GM12878 (cell line): Measurements from ENCODE around the gene QSOX1. TPM values are rescaled to one million over a fixed set of nuclear protein-coding genes. Genes with fewer than 3 reads are reported as not detected.

Experiments
- ATAC-seq: fragments of 200-7000 bp; cut with Tn5 transposase; 3 replicates; pipeline ENCODE4 v1.9.1; 2020; ENCODE audit warnings: mild to moderate bottlenecking, moderate library complexity
- BruUV-seq: library from RNA; stranded (reverse); fragments of 400-500 nt; replicated peaks from 2 replicates; lab custom pipeline; 2021; lab: Mats Ljungman, UMichigan
- CTCF ChIA-PET: fragments of 300-600 bp; sonication (Branson Sonifier 250); formaldehyde crosslinking; extraction: SDS; loops from one replicate; lab custom pipeline; 2021; ENCODE audit warnings: inconsistent platforms; lab: Yijun Ruan, JAX
- POLR2A ChIA-PET: fragments of 350-600 bp; formaldehyde crosslinking; extraction: SDS; loops from one replicate; lab custom pipeline; 2021; ENCODE audit warnings: inconsistent platforms; lab: Charles Lee
- RAD21 ChIA-PET: fragments of 300-600 bp; sonication (Branson Sonifier 250); formaldehyde crosslinking; loops from one replicate; lab custom pipeline; 2023; ENCODE audit warnings: antibody characterized with exemption; ENCODE audit not compliant: unreplicated experiment; lab: Charles Lee
- SMC1A ChIA-PET: fragments of 300-600 bp; sonication (Branson Sonifier 250); formaldehyde crosslinking; loops from one replicate; lab custom pipeline; 2023; ENCODE audit not compliant: unreplicated experiment, uncharacterized antibody; lab: Charles Lee
- DNase-seq: peaks from one replicate; pipeline ENCODE4 v3.0.0-alpha.2; 2011; ENCODE audit warnings: low read depth, low spot score
- FAIRE-seq: peaks from 3 replicates; lab custom pipeline; 2011; peaks lifted over from hg19 to GRCh38; lab: Jason Lieb, UNC
- H2AFZ ChIP-seq: 2 replicates; pipeline ENCODE4 v1.6.0; 2011; ENCODE audit warnings: low read depth, low read length, control low read depth; ENCODE audit not compliant: control insufficient read depth
- H3K27ac ChIP-seq: 2 replicates; pipeline ENCODE4 v1.5.1; 2011; ENCODE audit warnings: control low read depth; ENCODE audit not compliant: control insufficient read depth, insufficient read depth
- H3K27me3 ChIP-seq, 2 experiments: replicated peaks in 1 of 2; 2 replicates each; pipeline versions ENCODE4 v1.6.0 to v1.6.1; 2011; ENCODE audit warnings: low read length in 1 of 2; ENCODE audit not compliant: control insufficient read depth in 2 of 2, insufficient read depth in 2 of 2
- H3K36me3 ChIP-seq, 2 experiments: 2 replicates each; pipeline ENCODE4 v1.5.1; 2011; ENCODE audit warnings: low read length in 1 of 2; ENCODE audit not compliant: control insufficient read depth in 2 of 2, insufficient read depth in 2 of 2
- H3K4me1 ChIP-seq: 2 replicates; pipeline ENCODE4 v1.6.1; 2011; ENCODE audit warnings: mild to moderate bottlenecking, low read length, moderate library complexity, mixed read lengths; ENCODE audit not compliant: control insufficient read depth, insufficient read depth
- H3K4me2 ChIP-seq: 2 replicates; pipeline ENCODE4 v1.6.0; 2011; ENCODE audit warnings: control low read depth; ENCODE audit not compliant: control insufficient read depth, insufficient read depth
- H3K4me3 ChIP-seq: fragments of 200-600 bp; sonication (generic); 2 replicates; pipeline ENCODE4 v1.5.1; 2016
- H3K79me2 ChIP-seq: 2 replicates; pipeline ENCODE4 v1.6.0; 2011; ENCODE audit warnings: low read length; ENCODE audit not compliant: control insufficient read depth, insufficient read depth
- H3K9ac ChIP-seq: 2 replicates; pipeline ENCODE4 v1.8.0; 2011; ENCODE audit warnings: low read length, control low read depth, mixed read lengths; ENCODE audit not compliant: control insufficient read depth, insufficient read depth
- H3K9me3 ChIP-seq: replicated peaks from 3 replicates; pipeline ENCODE4 v1.5.1; 2011; ENCODE audit warnings: mild to moderate bottlenecking, low read length; ENCODE audit not compliant: control insufficient read depth, insufficient read depth
- H4K20me1 ChIP-seq: 2 replicates; pipeline ENCODE4 v1.6.0; 2011; ENCODE audit not compliant: control insufficient read depth, insufficient read depth
- BHLHE40 ChIP-seq, 2 experiments: fragments of 450-650 bp in 1 of 2; IDR thresholded peaks; 2 replicates each; pipeline ENCODE4 v1.6.1; 2011 to 2017; ENCODE audit warnings: low read depth in 2 of 2, borderline replicate concordance in 1 of 2, improper control_type of control experiment in 1 of 2, low read length in 1 of 2, mild to moderate bottlenecking in 1 of 2
- BRCA1 ChIP-seq: IDR thresholded peaks from 2 replicates; pipeline ENCODE4 v1.6.1; 2011; ENCODE audit warnings: low read depth, low read length, improper control_type of control experiment
- CREB1 ChIP-seq: IDR thresholded peaks from 2 replicates; pipeline ENCODE4 v1.6.1; 2012; ENCODE audit warnings: low read depth, mild to moderate bottlenecking, inconsistent platforms
- JUNB ChIP-seq: IDR thresholded peaks from 2 replicates; pipeline ENCODE4 v1.6.1; 2016; ENCODE audit warnings: antibody characterized with exemption, mild to moderate bottlenecking
- LARP7 ChIP-seq: fragments of 450-650 bp; IDR thresholded peaks from 2 replicates; pipeline ENCODE4 v1.6.1; 2017; ENCODE audit warnings: mild to moderate bottlenecking
- MEF2B ChIP-seq: fragments of 450-650 bp; IDR thresholded peaks from 2 replicates; pipeline ENCODE4 v1.6.1; 2018; ENCODE audit warnings: mild to moderate bottlenecking, moderate library complexity; ENCODE audit not compliant: partially characterized antibody, poor library complexity, severe bottlenecking
- MXI1 ChIP-seq: fragments of 150-350 bp; IDR thresholded peaks from 2 replicates; pipeline ENCODE4 v1.6.1; 2011; ENCODE audit warnings: low read depth, mild to moderate bottlenecking, inconsistent platforms, low read length, improper control_type of control experiment
- NR2C2 ChIP-seq: IDR thresholded peaks from 2 replicates; pipeline ENCODE4 v1.6.1; 2011; ENCODE audit warnings: borderline replicate concordance, low read depth; ENCODE audit not compliant: control insufficient read depth, insufficient read length
- PAX8 ChIP-seq: fragments of 450-650 bp; IDR thresholded peaks from 2 replicates; pipeline ENCODE4 v1.6.1; 2017; ENCODE audit warnings: mild to moderate bottlenecking, moderate library complexity
- RUNX3 ChIP-seq: IDR thresholded peaks from 2 replicates; pipeline ENCODE4 v1.6.1; 2012; ENCODE audit warnings: low read length, inconsistent platforms
- SMARCA5 ChIP-seq: fragments of 450-650 bp; IDR thresholded peaks from 2 replicates; pipeline ENCODE4 v1.6.1; 2017; ENCODE audit warnings: mild to moderate bottlenecking
- SUPT20H ChIP-seq: IDR thresholded peaks from 2 replicates; pipeline ENCODE4 v1.6.1; 2011; ENCODE audit warnings: low read depth, mild to moderate bottlenecking, low read length, moderate library complexity, borderline replicate concordance; ENCODE audit not compliant: control insufficient read depth
- WGBS: methylation state at CpG from one replicate; pipeline ENCODE4 v1.1.6; 2016; ENCODE audit warnings: low lambda C conversion rate; ENCODE audit not compliant: insufficient replicate concordance, insufficient coverage; ENCODE audit errors: missing lambda C conversion rate; 5-methylcytosine and 5-hydroxymethylcytosine counted together
- in situ Hi-C: fragments of 300-500 bp; cut with MboI; formaldehyde crosslinking; loops from 9 replicates; pipeline ENCODE4 v1.14.3; 2018; ENCODE audit warnings: mixed read lengths
- intact Hi-C: fragments of 100-400 bp; cut with micrococcal nuclease; formaldehyde crosslinking; loops from one replicate; pipeline ENCODE4 v1.14.2; 2022; ENCODE audit not compliant: unreplicated experiment
- polyA plus RNA-seq, 11 experiments: library from polyadenylated mRNA; depleted of rRNA in 4 of 11; unstranded in 6 of 11; stranded (reverse) in 5 of 11; fragments of >200 nt; fragmentation: Nextera tagmentation in 4 of 11; fragmentation: Illumina TruSeq in 1 of 11; extraction: Ambion mirVana in 4 of 11; extraction: Trizol in 1 of 11; gene quantifications; 1 replicate in 1 of 11; 2 replicates in 10 of 11; pipeline versions ENCODE4 v1.2.1 to v1.2.3, GENCODE V29; 2011 to 2016; ENCODE audit warnings: inconsistent platforms in 2 of 11, missing spikeins in 2 of 11, low read depth in 1 of 11
- total RNA-seq, 4 experiments: library from RNA; depleted of rRNA in 3 of 4; stranded (reverse); fragments of >200 nt in 3 of 4; fragmentation: Illumina TruSeq in 1 of 4; extraction: Trizol in 1 of 4; gene quantifications; 2 replicates each; pipeline versions ENCODE4 v1.2.1 to v1.2.3, GENCODE V29; 2013 to 2021
- TF ChIP-seq, protein P1 (sequence below): fragments of 450-650 bp; IDR thresholded peaks from 2 replicates; pipeline ENCODE4 v1.6.1; 2016; ENCODE audit warnings: mild to moderate bottlenecking

QSOX1 gene
- total and polyA plus RNA-seq, 10 of the 15 experiments (the other 5 are each of a cell fraction or from before 2014, with no cell fraction given): 1.8 to 31.3 (median 11.2) TPM

DNA sequence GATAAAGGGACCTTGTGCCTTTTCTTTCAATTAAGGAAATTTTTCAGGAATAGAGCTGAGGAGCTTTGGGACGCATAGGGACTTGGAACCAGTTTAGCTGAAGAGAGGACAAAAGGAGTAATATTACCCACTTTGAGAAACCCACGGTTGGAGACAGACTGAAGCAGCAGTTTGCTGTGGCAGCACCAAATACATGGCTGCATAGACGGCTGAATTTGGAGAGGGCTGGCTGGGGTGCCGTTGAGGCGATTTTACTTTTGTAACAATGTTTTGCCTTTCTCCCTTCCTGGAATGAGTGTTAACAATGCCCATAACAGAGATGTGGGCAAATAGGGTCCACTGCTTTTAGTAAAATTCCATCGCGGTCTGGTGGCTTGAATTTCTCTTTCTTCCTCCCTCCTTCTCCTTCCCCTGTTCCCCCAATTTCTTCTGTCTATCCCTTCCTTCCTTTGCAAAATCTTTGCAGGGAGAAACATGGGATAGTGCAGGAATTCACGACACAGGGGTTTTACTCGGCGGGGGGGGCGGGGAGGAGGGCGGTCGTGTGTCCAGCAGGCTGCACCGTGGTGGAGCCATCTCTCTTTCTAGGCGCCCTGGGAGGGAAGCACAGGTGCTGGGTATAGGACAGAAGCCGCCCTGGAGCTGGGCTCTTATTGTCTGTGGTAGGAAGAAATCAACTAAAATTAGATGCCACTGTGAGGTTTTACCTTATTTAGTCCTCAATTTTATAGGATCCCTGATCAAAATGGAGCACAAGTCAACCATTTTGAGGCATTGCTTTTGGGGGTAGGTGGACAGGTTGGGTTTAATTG, 82.2 kb downstream of the QSOX1 start (continued):
- no peak for TF ChIP-seq MXI1
- TF ChIP-seq SMARCA5: no peak
- TF ChIP-seq, all 136 proteins: peak for 0

DNA sequence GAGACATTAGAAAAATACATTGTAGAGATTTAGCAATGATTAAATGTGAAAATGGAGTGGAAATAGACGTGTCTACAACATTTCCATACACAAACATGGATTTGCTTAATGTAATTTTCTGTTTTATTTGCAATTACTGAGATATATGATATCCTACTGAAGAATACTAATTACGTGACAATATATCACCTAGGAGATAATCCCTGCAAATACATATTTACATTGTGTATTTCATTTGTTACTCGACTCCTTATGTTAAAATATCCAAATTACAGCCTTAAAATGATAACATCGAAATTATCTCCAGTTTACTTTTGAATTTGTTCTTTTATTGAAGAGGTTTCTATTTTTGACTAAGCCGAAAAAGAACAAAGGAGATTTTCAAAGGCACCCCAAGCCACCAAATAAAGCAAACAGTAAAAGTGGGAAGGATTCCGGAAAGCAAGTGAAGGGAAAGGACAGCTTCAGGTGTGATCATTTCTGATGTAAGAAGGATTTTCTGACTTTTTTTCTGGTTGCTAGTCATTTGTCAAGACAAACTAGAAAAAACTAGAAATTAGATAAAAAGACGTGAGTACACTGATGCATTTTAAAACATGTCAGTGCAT, 83.3 kb downstream of the QSOX1 start:
- FAIRE-seq (no peak), DNase-seq (no peak), ATAC-seq (no peak)
- Histone ChIP-seq H3K9me3 (no peaks in the 10 kb centered on the region; the same call in 2 of the 3 replicates), H3K27ac (no peak overlapping the region), H4K20me1 (no peaks in the 10 kb centered on the region), H3K36me3 (no peaks in the 10 kb centered on the region), H2AFZ (no peak overlapping the region), H3K4me3 (no peak overlapping the region), H3K9ac (no peak overlapping the region), H3K4me2 (no peak overlapping the region), H3K27me3 (peaks cover 17 to 46% of the 10 kb centered on the region in 2 experiments), H3K79me2 (no peaks in the 10 kb centered on the region), H3K4me1 (no peaks in the 10 kb centered on the region)
- ChIA-PET POLR2A (no interaction called here), CTCF (interaction anchor here (1.7 to 2.7 kb wide), 2 partner anchors 11 to 15 kb away, joined by 3 to 6 read pairs; no protein-coding TSS in a partner anchor), RAD21 (no interaction called here), SMC1A (no interaction called here)
- WGBS: 14% methylated on average over 7 of the region's 7 CpGs
- in situ Hi-C loops (no loop called here), intact Hi-C loops (no loop called here)
- TF ChIP-seq NR2C2 (no peak), RUNX3 (no peak), PAX8 (no peak), JUNB (no peak), SUPT20H (no peak), MEF2B (no peak), BRCA1 (no peak), LARP7 (no peak), BHLHE40 (IDR thresholded peaks at IDR 0.05; ENCODE audit: borderline replicate concordance in 1 of 2, low read depth in 2 of 2, low read length in 1 of 2) (no peak), CREB1 (no peak)
- TF ChIP-seq, protein P1, sequence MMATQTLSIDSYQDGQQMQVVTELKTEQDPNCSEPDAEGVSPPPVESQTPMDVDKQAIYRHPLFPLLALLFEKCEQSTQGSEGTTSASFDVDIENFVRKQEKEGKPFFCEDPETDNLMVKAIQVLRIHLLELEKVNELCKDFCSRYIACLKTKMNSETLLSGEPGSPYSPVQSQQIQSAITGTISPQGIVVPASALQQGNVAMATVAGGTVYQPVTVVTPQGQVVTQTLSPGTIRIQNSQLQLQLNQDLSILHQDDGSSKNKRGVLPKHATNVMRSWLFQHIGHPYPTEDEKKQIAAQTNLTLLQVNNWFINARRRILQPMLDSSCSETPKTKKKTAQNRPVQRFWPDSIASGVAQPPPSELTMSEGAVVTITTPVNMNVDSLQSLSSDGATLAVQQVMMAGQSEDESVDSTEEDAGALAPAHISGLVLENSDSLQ: no peak
- BruUV-seq: no TSS peak
